ENCODE measurements around the gene KCNMA1. TPM values are rescaled to one million over a fixed set of nuclear protein-coding genes. Genes with fewer than 3 reads are reported as not detected.

The KCNMA1 gene
- total and polyA plus RNA-seq, 9 of the 15 experiments (the other 6 are each of a cell fraction or from before 2014, with no cell fraction given) = 0.01 to 0.95 (median 0.15) TPM; not detected in 4

DNA sequence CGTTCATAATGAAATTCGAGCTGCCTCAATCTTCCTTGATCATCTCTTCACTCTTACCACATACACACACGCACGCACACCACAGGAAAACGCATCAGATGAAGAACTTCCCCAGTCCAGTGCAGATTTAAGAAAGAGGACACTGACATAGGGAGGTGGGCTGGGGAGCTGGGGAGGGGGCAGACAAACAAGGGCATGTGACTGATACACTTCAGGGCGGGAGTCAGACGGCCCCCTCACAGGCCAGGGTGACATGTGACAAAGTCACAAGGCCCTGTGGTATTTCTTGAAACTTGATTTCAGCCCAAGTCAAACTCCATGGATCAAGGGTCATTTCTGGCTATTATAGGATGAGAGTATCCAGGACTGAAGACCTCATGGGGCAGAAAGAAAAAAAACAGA lies 82.6 kb downstream of the KCNMA1 start (continued):
- TF ChIP-seq UBTF (IDR thresholded peaks at IDR 0.05; ENCODE audit: borderline replicate concordance in 1 of 2, low read depth in 2 of 2, low read length in 2 of 2) (no peak), ELK1 (CRISPR knock-in tag; IDR thresholded peaks at IDR 0.05) (no peak), RBBP5 (IDR thresholded peaks at IDR 0.05; ENCODE audit: borderline replicate concordance, insufficient read depth, low read length, poor library complexity, severe bottlenecking) (no peak), FOS (IDR thresholded peaks at IDR 0.05; ENCODE audit: extremely low read depth, insufficient read length) (no peak), KDM1A (IDR thresholded peaks at IDR 0.05) (no peak), POLR2G (IDR thresholded peaks at IDR 0.05; ENCODE audit: low read depth, low read length) (no peak), PCBP1 (IDR thresholded peaks at IDR 0.05; ENCODE audit: low read depth, low read length, poor library complexity, severe bottlenecking) (no peak), SMAD3 (CRISPR knock-in tag; conservative IDR thresholded peaks at IDR 0.05) (no peak), GABPA (tag; conservative IDR thresholded peaks at IDR 0.05; ENCODE audit: low read depth) (0 out of 2 replicates have a peak, but pooled peaks have one; percentile 18), EZH2 (IDR thresholded peaks at IDR 0.05; ENCODE audit: borderline replicate concordance, low read depth, low read length) (no peak), ZNF589 (CRISPR knock-in tag; IDR thresholded peaks at IDR 0.05; ENCODE audit: low read depth) (peak; percentile 88; the same call in 1 of the 2 replicates), MBD2 (IDR thresholded peaks at IDR 0.05; ENCODE audit: borderline replicate concordance, low read depth) (no peak), TCF7 (IDR thresholded peaks at IDR 0.05; ENCODE audit: borderline replicate concordance) (no peak), L3MBTL2 (IDR thresholded peaks at IDR 0.05) (peak; percentile 46), YY1 (IDR thresholded peaks at IDR 0.05; ENCODE audit: borderline replicate concordance in 1 of 3, control insufficient read depth in 1 of 3, extremely low read depth in 1 of 3, insufficient read depth in 3 of 3, insufficient read length in 1 of 3, insufficient replicate concordance in 2 of 3, low read depth in 1 of 3, low read length in 2 of 3) (no peak), DPF2 (IDR thresholded peaks at IDR 0.05) (no peak), KDM4B (IDR thresholded peaks at IDR 0.05; ENCODE audit: borderline replicate concordance in 2 of 2, low read depth in 1 of 2) (no peak), ZNF347 (CRISPR knock-in tag; IDR thresholded peaks at IDR 0.05; ENCODE audit: low read depth) (no peak)
- TF ChIP-seq, protein P1, sequence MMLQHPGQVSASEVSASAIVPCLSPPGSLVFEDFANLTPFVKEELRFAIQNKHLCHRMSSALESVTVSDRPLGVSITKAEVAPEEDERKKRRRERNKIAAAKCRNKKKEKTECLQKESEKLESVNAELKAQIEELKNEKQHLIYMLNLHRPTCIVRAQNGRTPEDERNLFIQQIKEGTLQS (IDR thresholded peaks at IDR 0.05) = no peak
- TF ChIP-seq, protein P1 (CRISPR knock-in tag; conservative IDR thresholded peaks at IDR 0.05) = no peak
- TF ChIP-seq, protein P2, sequence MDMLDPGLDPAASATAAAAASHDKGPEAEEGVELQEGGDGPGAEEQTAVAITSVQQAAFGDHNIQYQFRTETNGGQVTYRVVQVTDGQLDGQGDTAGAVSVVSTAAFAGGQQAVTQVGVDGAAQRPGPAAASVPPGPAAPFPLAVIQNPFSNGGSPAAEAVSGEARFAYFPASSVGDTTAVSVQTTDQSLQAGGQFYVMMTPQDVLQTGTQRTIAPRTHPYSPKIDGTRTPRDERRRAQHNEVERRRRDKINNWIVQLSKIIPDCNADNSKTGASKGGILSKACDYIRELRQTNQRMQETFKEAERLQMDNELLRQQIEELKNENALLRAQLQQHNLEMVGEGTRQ (CRISPR knock-in tag; IDR thresholded peaks at IDR 0.05) = no peak
- TF ChIP-seq, protein P3, sequence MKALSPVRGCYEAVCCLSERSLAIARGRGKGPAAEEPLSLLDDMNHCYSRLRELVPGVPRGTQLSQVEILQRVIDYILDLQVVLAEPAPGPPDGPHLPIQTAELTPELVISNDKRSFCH (CRISPR knock-in tag; IDR thresholded peaks at IDR 0.05) = no peak
- TF ChIP-seq, protein P3 (tag; IDR thresholded peaks at IDR 0.05) = no peak
